Measurements from ENCODE around the gene CLEC12A.

CLEC12A gene

GRCh38 chr12:10030446-10030845 is 59.2 kb downstream of the CLEC12A start, which contains the start of gene CLEC9A:
TSS of gene CLEC9A (plus strand) at chr12:10030682. CDS start at chr12:10052688, 22,006 bp downstream.
- DNase-seq, result no peak
- Mint-ChIP-seq H3K9me3 (no peaks in the 10 kb centered on the region), H3K4me3 (no peak within 1 kb of the TSS), H3K36me3 (no peaks in the 10 kb centered on the region), H3K27me3 (peaks cover 10% of the 10 kb centered on the region), H3K27ac (no peak within 1 kb of the TSS), H3K4me1 (no peaks in the 10 kb centered on the region)
- CTCF ChIA-PET, result interaction anchor here (0.9 to 1.5 kb wide), 2 partner anchors 281 to 646 kb away, joined by 3 to 5 read pairs; no protein-coding TSS in a partner anchor

- no peaks in the 10 kb centered on the region for H3K36me3 Mint-ChIP-seq
- DNase-seq, result no peak
- H3K4me3 Mint-ChIP-seq, result no peak overlapping the region
- H3K9me3 Mint-ChIP-seq, result no peaks in the 10 kb centered on the region
- no peak overlapping the region for H3K27ac Mint-ChIP-seq
- CTCF ChIA-PET, result interaction anchor here (1.3 to 1.5 kb wide), 2 partner anchors 108 to 281 kb away, joined by 4 to 5 read pairs; no protein-coding TSS in a partner anchor
- peaks cover 13% of the 10 kb centered on the region for H3K27me3 Mint-ChIP-seq
- no peaks in the 10 kb centered on the region for H3K4me1 Mint-ChIP-seq
Measured at GRCh38 chr12:10031321-10031720, 60.1 kb downstream of the CLEC12A start.

DNA sequence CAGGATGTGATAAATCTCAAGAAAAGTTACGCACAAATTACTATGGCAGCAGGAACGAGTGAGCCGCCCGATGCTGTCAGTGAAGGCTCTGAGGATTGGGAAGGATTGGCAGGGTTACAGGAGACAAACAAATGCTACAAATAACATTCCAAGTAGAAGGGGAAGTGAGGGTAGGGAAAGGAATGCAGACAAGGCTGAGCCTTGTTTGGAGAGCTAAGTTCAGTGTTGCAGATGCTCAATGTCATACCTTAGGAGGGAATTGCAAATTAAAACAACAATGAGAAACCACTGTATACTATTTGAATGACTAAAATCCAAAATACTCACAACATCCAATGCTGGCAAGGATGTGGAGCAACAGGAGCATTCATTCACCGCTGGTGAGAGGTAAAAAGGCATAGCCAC is 60.6 kb downstream of the CLEC12A start:
- Mint-ChIP-seq H3K27me3 (peaks cover 13% of the 10 kb centered on the region), H3K4me3 (no peak overlapping the region), H3K4me1 (no peaks in the 10 kb centered on the region), H3K27ac (no peak overlapping the region), H3K36me3 (no peaks in the 10 kb centered on the region), H3K9me3 (no peaks in the 10 kb centered on the region)
- no peak for DNase-seq
- CTCF ChIA-PET, result interaction anchor here (1.3 to 1.5 kb wide), 2 partner anchors 108 to 282 kb away, joined by 4 to 5 read pairs; no protein-coding TSS in a partner anchor

- H3K4me1 Mint-ChIP-seq, result no peaks in the 10 kb centered on the region
- no peak for DNase-seq
- H3K27me3 Mint-ChIP-seq, result peaks cover 7% of the 10 kb centered on the region
- H3K27ac Mint-ChIP-seq, result no peak overlapping the region
- no peak overlapping the region for H3K4me3 Mint-ChIP-seq
- no peaks in the 10 kb centered on the region for H3K9me3 Mint-ChIP-seq
- H3K36me3 Mint-ChIP-seq, result no peaks in the 10 kb centered on the region
- CTCF ChIA-PET, result interaction anchor here (0.9 to 1.9 kb wide), 7 partner anchors 35 to 126 kb away, joined by 3 to 16 read pairs (median 4); partner anchors contain the start of gene CLEC1B
Measured at GRCh38 chr12:10033783-10034545, 62.8 kb downstream of the CLEC12A start.

Measured in activated naive CD4-positive, alpha-beta T cell treated with anti-CD3 and anti-CD28 coated beads, Interleukin-2, amount 10 ng/mL, durations not matched to agents 7 days and 5 days (primary cell).